ACHN (cell line): ENCODE measurements around the gene SCAF4.
A peak's percentile ranks its signal among the peaks of the same experiment; 100 is the strongest.
"Not testable (repeated sequence)": the region's sequence is repeated elsewhere in the genome, so short reads cannot be mapped to it uniquely, and the experiment has no call there.

Source experiments
- DNase-seq: peaks from one replicate; pipeline ENCODE4 v3.0.0-alpha.2; 2015
- in situ Hi-C: cut with HindIII; loops from 2 replicates; pipeline ENCODE4 v1.10.0; 2017; ENCODE audit warnings: low sequenced_read_pairs, low pct_ligation_motif_present, low pct_unique_long_range_greater_than_20kb

The SCAF4 gene

GRCh38 chr21:31743712-31744111, 11.8 kb upstream of the SCAF4 start:
- in situ Hi-C loops: no loop called here
- DNase-seq: no peak

GRCh38 chr21:31741116-31741515, 9.2 kb upstream of the SCAF4 start:
- in situ Hi-C loops: no loop called here
- DNase-seq: no peak

GRCh38 chr21:31737586-31738397, 5.9 kb upstream of the SCAF4 start:
- in situ Hi-C loops, DNase-seq: not testable (repeated sequence)

GRCh38 chr21:31735511-31735992, 3.6 kb upstream of the SCAF4 start:
- in situ Hi-C loops: no loop called here
- DNase-seq: no peak

- in situ Hi-C loops: no loop called here
- DNase-seq: no peak
Measured at GRCh38 chr21:31733551-31734149, 1.7 kb upstream of the SCAF4 start.

- in situ Hi-C loops: no loop called here
- peak; percentile 6 for DNase-seq
Measured at GRCh38 chr21:31732597-31733550, 956 bp upstream of the SCAF4 start.

GRCh38 chr21:31731056-31731856, 662 bp downstream of the SCAF4 start:
- in situ Hi-C loops: no loop called here
- DNase-seq: peak; percentile 39

GRCh38 chr21:31730712-31731055, 1.2 kb downstream of the SCAF4 start:
- no peak for DNase-seq
- in situ Hi-C loops: no loop called here

GRCh38 chr21:31729622-31730343, 2.1 kb downstream of the SCAF4 start:
- in situ Hi-C loops: no loop called here
- DNase-seq: no peak

GRCh38 chr21:31728952-31729351, 3.0 kb downstream of the SCAF4 start:
- in situ Hi-C loops: no loop called here

GRCh38 chr21:31728191-31728590, 3.7 kb downstream of the SCAF4 start:
- DNase-seq: no peak
- in situ Hi-C loops: no loop called here

More at GRCh38 chr21:31728952-31729351, 3.0 kb downstream of the SCAF4 start:
- DNase-seq: no peak

- no peak for DNase-seq
- in situ Hi-C loops: no loop called here
Measured at GRCh38 chr21:31727181-31727580, 4.7 kb downstream of the SCAF4 start.

GRCh38 chr21:31726407-31726806, 5.5 kb downstream of the SCAF4 start:
- in situ Hi-C loops: no loop called here
- no peak for DNase-seq

GRCh38 chr21:31725202-31725839, 6.6 kb downstream of the SCAF4 start:
- in situ Hi-C loops: no loop called here
- no peak for DNase-seq

GRCh38 chr21:31724552-31724951, 7.4 kb downstream of the SCAF4 start:
- in situ Hi-C loops: no loop called here
- no peak for DNase-seq

- in situ Hi-C loops: no loop called here
- no peak for DNase-seq
Measured at GRCh38 chr21:31721381-31721780, 10.5 kb downstream of the SCAF4 start.

- in situ Hi-C loops: no loop called here
Measured at GRCh38 chr21:31720739-31721138, 11.2 kb downstream of the SCAF4 start.

More at GRCh38 chr21:31720739-31721138, 11.2 kb downstream of the SCAF4 start:
- DNase-seq: no peak
